Natural killer cell (primary cell): ENCODE data around the gene IZUMO4. TPM values are rescaled to one million over a fixed set of nuclear protein-coding genes. Genes with fewer than 3 reads are reported as not detected.

Experiments used
- ATAC-seq, 3 donors: fragments of 150-1000 bp in 2 of 3; fragments of 200-7000 bp in 1 of 3; cut with Tn5 transposase; 1 replicate in 1 of 3; 2 replicates in 2 of 3; pipeline ENCODE4 v1.10.0; 2021; ENCODE audit warnings: mild to moderate bottlenecking in 2 of 3, moderate library complexity in 2 of 3
- DNase-seq, 2 donors: peaks; one replicate each; pipeline versions ENCODE4 v3.0.0 to v3.0.0-alpha.2; 2013 to 2021; ENCODE audit warnings: mixed read lengths in 1 of 2
- H3K27ac ChIP-seq: one replicate; pipeline ENCODE4 v1.5.1; 2013; ENCODE audit warnings: mild to moderate bottlenecking, low read length
- H3K27me3 ChIP-seq: one replicate; pipeline ENCODE4 v1.6.1; 2013; ENCODE audit warnings: low read length; ENCODE audit not compliant: control insufficient read depth, insufficient read depth
- H3K36me3 ChIP-seq: one replicate; pipeline ENCODE4 v1.6.1; 2013; ENCODE audit warnings: low read length; ENCODE audit not compliant: control insufficient read depth, insufficient read depth
- H3K4me1 ChIP-seq: one replicate; pipeline ENCODE4 v1.6.1; 2013; ENCODE audit warnings: low read length; ENCODE audit not compliant: control insufficient read depth, insufficient read depth
- H3K4me3 ChIP-seq: one replicate; pipeline ENCODE4 v1.5.1; 2013; ENCODE audit warnings: low read length
- H3K9me3 ChIP-seq: one replicate; pipeline ENCODE4 v1.6.1; 2013; ENCODE audit warnings: low read length; ENCODE audit not compliant: control insufficient read depth, insufficient read depth
- H3K27ac Mint-ChIP-seq, 2 donors: one replicate each; pipeline ENCODE4 v1.8.0; 2022; ENCODE audit warnings: mild to moderate bottlenecking in 2 of 2, mixed read lengths in 2 of 2, moderate library complexity in 1 of 2
- H3K27me3 Mint-ChIP-seq, 2 donors: one replicate each; pipeline ENCODE4 v1.8.0; 2022; ENCODE audit warnings: low read depth in 2 of 2, mixed read lengths in 2 of 2
- H3K36me3 Mint-ChIP-seq: one replicate; pipeline ENCODE4 v1.8.0; 2022; ENCODE audit warnings: mixed read lengths
- H3K4me1 Mint-ChIP-seq, 2 donors: one replicate each; pipeline ENCODE4 v1.8.0; 2022; ENCODE audit warnings: mixed read lengths in 2 of 2
- H3K4me3 Mint-ChIP-seq: one replicate; pipeline ENCODE4 v1.8.0; 2022; ENCODE audit warnings: mild to moderate bottlenecking, moderate library complexity, mixed read lengths
- H3K9me3 Mint-ChIP-seq, 2 donors: one replicate each; pipeline ENCODE4 v1.8.0; 2022; ENCODE audit warnings: mixed read lengths in 2 of 2
- WGBS: methylation state at CpG from one replicate; pipeline ENCODE4 v1.1.7; 2013; ENCODE audit warnings: missing lambda C conversion rate; ENCODE audit not compliant: insufficient coverage; 5-methylcytosine and 5-hydroxymethylcytosine counted together
- intact Hi-C: fragments of 100-400 bp; cut with micrococcal nuclease; formaldehyde crosslinking; loops from one replicate; pipeline ENCODE4 v1.14.2; 2022
- total RNA-seq, 4 donors: library from RNA; stranded (reverse); fragments of 120-200 nt in 1 of 4; gene quantifications; one replicate each; pipeline versions ENCODE4 v1.2.3 to v1.2.4, GENCODE V29; 2013 to 2022
- TF ChIP-seq, protein P1 (sequence below): fragments of 200-600 bp; IDR thresholded peaks from one replicate; pipeline ENCODE4 v1.8.0; 2022; ENCODE audit warnings: antibody characterized with exemption

IZUMO4 gene
- total RNA-seq, 3 donors from 2014 or later (not counting 1 experiment from before 2014, with no cell fraction given): 3.3 to 7.6 (median 7.1) TPM

DNA sequence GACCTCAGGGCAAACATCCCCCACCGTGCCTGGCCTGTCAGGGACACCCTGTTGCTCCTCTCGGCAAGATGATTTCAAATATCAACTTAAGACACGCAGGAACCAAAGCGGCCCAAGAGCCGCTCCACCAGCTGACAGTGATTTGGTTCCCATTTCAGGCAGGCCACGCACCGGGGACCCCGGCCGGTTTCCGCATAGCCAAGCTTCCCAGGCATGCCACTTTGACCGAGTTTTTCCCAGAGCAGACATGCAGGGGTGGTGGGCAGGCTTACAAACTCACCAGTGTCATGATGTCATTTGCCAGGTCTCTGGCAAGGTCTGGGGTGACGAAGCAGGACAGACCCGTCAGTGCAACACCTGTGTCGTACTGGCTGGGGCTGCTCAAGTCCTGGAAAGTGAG lies 35.5 kb downstream of the IZUMO4 start:
- Mint-ChIP-seq H3K36me3 (no peaks in the 10 kb centered on the region), H3K27ac (no peak overlapping the region), H3K4me1 (no peaks in the 10 kb centered on the region), H3K27me3 (no peaks in the 10 kb centered on the region), H3K4me3 (no peak overlapping the region), H3K9me3 (no peaks in the 10 kb centered on the region)
- ATAC-seq: no peak
- intact Hi-C loops: no loop called here
- TF ChIP-seq, protein P1, sequence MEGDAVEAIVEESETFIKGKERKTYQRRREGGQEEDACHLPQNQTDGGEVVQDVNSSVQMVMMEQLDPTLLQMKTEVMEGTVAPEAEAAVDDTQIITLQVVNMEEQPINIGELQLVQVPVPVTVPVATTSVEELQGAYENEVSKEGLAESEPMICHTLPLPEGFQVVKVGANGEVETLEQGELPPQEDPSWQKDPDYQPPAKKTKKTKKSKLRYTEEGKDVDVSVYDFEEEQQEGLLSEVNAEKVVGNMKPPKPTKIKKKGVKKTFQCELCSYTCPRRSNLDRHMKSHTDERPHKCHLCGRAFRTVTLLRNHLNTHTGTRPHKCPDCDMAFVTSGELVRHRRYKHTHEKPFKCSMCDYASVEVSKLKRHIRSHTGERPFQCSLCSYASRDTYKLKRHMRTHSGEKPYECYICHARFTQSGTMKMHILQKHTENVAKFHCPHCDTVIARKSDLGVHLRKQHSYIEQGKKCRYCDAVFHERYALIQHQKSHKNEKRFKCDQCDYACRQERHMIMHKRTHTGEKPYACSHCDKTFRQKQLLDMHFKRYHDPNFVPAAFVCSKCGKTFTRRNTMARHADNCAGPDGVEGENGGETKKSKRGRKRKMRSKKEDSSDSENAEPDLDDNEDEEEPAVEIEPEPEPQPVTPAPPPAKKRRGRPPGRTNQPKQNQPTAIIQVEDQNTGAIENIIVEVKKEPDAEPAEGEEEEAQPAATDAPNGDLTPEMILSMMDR: no peak
- no peak for DNase-seq
- WGBS: 97% methylated on average over 14 of the region's 14 CpGs
- H3K36me3 ChIP-seq: peaks cover 44% of the 10 kb centered on the region
- H3K27me3 ChIP-seq: no peaks in the 10 kb centered on the region
- H3K9me3 ChIP-seq: no peaks in the 10 kb centered on the region
- no peak overlapping the region for H3K27ac ChIP-seq
- no peaks in the 10 kb centered on the region for H3K4me1 ChIP-seq
- H3K4me3 ChIP-seq: no peak overlapping the region

DNA sequence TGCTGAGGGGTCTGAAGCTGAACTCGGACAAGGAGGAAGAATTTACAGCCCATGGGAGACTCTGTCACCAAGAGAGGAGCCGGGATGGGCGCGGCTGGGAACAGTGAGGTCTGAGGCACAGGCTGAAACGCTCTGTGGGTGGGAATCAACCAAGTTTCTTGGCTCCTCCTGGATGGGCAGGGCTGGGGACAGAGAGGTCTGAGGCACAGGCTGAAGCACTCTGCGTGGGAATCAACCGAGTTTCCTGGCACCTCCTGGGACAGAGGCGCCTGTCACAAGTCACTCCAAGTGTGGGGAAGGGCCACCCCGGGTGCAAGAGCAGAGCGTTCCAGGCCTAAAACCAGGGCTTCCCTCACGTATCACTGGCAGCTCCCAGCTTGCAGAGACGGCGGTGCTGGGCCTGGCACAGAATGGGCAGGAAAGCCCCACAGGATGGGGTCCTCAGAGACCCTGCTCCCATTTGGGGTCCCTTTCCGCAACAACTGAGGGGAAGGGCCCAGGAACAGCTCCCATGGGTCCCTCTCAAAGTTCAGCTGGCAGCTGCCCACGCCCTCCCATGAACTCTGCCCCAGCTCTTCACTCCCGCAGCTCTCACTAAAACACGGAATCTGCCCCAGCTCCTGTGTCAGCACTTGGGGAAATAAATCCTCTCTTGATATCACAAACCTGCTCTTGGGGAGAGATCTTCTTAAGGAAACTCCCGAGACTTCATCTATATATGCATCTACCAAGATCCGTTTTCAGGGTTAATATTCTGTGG lies 36.2 kb downstream of the IZUMO4 start:
- Histone ChIP-seq H3K36me3 (peaks cover 40% of the 10 kb centered on the region), H3K27me3 (no peaks in the 10 kb centered on the region), H3K9me3 (no peaks in the 10 kb centered on the region), H3K27ac (no peak overlapping the region), H3K4me1 (no peaks in the 10 kb centered on the region), H3K4me3 (no peak overlapping the region)
- Mint-ChIP-seq H3K27me3 (no peaks in the 10 kb centered on the region), H3K4me3 (no peak overlapping the region), H3K36me3 (no peaks in the 10 kb centered on the region), H3K9me3 (no peaks in the 10 kb centered on the region), H3K27ac (peak overlapping the region in 1 of 2 donors; percentile 58), H3K4me1 (no peaks in the 10 kb centered on the region)
- DNase-seq (no peak), ATAC-seq (no peak)
- intact Hi-C loops: no loop called here
- WGBS: 97% methylated on average over 19 of the region's 19 CpGs
- TF ChIP-seq, protein P1: no peak

DNA sequence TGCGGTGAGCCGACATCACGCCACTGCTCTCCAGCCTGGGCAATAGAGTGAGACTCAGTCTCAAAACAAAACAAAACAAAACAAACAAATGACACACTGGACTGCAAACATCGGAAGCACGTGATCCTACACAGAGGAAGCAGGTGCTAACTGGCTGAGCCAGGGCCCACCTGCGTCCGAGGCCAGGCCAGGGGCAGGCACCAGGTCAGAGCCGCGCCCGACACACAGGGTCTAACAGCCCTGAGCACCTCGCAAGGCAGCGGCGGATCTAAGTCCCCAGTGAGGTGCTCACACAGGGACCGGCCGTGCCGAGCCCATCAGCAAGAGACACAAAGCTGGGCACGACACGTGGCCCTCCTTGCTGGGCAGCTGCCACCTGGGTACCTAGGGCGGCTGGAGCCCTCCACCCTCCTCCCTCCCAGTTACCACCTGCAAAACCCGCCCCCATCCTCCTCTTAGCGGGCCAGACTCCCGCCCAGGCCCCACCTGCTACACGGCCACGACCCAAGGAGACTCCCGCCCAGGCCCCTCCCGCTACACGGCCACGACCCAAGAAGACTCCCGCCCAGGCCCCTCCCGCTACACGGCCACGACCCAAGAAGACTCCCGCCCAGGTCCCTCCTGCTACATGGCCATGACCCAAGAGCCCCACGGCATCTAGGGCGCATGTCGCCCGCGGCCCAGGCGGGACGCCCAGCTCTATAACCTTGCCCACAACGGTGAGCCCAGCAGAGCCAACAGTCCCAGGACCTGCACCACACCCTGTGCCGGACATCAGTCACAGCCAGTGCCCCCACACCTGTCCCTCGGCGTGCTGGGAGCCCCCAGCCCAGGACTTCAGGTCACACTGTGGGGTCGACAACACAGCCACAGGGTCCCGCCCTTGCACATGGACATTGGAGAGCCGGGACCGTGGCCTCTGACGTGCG lies 39.0 kb downstream of the IZUMO4 start:
- peaks cover 41% of the 10 kb centered on the region for H3K36me3 ChIP-seq
- H3K27ac ChIP-seq: no peak overlapping the region
- H3K4me3 ChIP-seq: no peak overlapping the region
- no peaks in the 10 kb centered on the region for H3K9me3 ChIP-seq
- H3K4me1 Mint-ChIP-seq: no peaks in the 10 kb centered on the region
- TF ChIP-seq, protein P1: no peak
- H3K36me3 Mint-ChIP-seq: no peaks in the 10 kb centered on the region
- intact Hi-C loops: no loop called here
- H3K27me3 ChIP-seq: no peaks in the 10 kb centered on the region
- peaks cover 5% of the 10 kb centered on the region for H3K4me1 ChIP-seq
- no peak for DNase-seq
- no peak overlapping the region for H3K4me3 Mint-ChIP-seq
- 94% methylated on average over 50 of the region's 50 CpGs for WGBS
- H3K27me3 Mint-ChIP-seq: no peaks in the 10 kb centered on the region
- no peaks in the 10 kb centered on the region for H3K9me3 Mint-ChIP-seq
- no peak for ATAC-seq
- no peak overlapping the region for H3K27ac Mint-ChIP-seq
